ENCODE data around the gene FFAR4. TPM values are rescaled to one million over a fixed set of nuclear protein-coding genes. Genes with fewer than 3 reads are reported as not detected.

The FFAR4 gene
- total RNA-seq, 1 donor from 2014 or later, result not detected

DNA sequence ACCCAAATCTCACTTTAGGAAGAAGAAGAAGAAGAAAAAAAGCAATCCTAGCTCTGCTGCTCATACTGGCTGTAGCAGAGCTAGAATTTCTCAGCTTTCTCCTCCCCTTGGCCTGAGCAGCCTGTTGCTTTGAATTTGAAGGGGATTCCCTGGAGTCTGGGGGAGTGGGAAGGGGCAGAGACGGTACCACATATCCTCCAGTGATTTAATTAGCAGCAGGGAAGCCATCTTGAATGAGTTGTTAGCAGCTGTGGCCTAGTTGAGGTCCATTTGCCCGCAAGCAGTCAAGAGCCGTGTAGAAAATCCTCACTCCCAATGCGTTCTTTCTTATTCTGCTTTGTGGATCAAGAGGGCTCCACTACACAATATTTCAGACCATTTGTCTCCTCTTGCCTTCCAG lies 62.4 kb downstream of the FFAR4 start:
- Mint-ChIP-seq H3K27ac (ENCODE audit: unreplicated experiment) (no peak overlapping the region), H3K4me1 (ENCODE audit: low read depth, unreplicated experiment) (peaks cover 18% of the 10 kb centered on the region), H3K9me3 (ENCODE audit: unreplicated experiment) (no peaks in the 10 kb centered on the region), H3K4me3 (ENCODE audit: unreplicated experiment) (no peak overlapping the region), H3K36me3 (ENCODE audit: unreplicated experiment) (no peaks in the 10 kb centered on the region), H3K27me3 (ENCODE audit: unreplicated experiment) (no peaks in the 10 kb centered on the region)
- TF ChIP-seq, protein P1, sequence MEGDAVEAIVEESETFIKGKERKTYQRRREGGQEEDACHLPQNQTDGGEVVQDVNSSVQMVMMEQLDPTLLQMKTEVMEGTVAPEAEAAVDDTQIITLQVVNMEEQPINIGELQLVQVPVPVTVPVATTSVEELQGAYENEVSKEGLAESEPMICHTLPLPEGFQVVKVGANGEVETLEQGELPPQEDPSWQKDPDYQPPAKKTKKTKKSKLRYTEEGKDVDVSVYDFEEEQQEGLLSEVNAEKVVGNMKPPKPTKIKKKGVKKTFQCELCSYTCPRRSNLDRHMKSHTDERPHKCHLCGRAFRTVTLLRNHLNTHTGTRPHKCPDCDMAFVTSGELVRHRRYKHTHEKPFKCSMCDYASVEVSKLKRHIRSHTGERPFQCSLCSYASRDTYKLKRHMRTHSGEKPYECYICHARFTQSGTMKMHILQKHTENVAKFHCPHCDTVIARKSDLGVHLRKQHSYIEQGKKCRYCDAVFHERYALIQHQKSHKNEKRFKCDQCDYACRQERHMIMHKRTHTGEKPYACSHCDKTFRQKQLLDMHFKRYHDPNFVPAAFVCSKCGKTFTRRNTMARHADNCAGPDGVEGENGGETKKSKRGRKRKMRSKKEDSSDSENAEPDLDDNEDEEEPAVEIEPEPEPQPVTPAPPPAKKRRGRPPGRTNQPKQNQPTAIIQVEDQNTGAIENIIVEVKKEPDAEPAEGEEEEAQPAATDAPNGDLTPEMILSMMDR (IDR thresholded peaks at IDR 0.05; ENCODE audit: partially characterized antibody, unreplicated experiment), result no peak
- DNase-seq, result no peak

DNA sequence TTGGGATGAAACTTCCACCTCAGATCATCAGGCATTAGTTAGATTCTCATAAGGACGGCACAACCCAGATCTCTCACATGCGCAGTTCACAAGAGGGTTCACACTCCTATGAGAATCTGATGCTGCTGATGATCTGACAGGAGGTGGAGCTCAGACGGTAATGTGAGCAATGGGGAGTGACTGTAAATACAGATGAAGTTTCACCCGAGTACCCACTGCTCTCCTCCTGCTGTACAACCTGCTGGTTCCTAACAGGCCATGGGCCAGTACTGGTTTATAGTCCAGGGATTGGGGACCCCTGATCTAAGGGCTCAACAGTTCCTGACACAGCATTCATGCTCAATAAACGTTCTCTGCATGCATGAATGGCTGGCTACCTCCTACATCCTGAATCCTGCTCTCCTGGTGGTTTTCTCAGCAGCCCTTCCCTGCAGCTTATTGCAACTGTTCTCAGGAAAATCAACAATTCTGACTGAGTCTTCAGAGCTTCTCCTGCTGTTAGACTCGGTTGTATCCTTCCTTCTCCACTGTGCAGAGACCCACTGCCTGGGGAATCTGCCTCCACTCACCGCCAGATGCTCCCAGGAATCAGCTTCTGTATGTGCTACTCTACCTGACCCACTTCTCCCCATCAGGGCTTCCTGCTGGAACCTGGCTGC lies 63.3 kb downstream of the FFAR4 start:
- TF ChIP-seq, protein P1 (IDR thresholded peaks at IDR 0.05; ENCODE audit: partially characterized antibody, unreplicated experiment), result no peak
- Mint-ChIP-seq H3K36me3 (ENCODE audit: unreplicated experiment) (no peaks in the 10 kb centered on the region), H3K4me1 (ENCODE audit: low read depth, unreplicated experiment) (peaks cover 18% of the 10 kb centered on the region), H3K27me3 (ENCODE audit: unreplicated experiment) (no peaks in the 10 kb centered on the region), H3K27ac (ENCODE audit: unreplicated experiment) (no peak overlapping the region), H3K4me3 (ENCODE audit: unreplicated experiment) (peak overlapping the region; percentile 2), H3K9me3 (ENCODE audit: unreplicated experiment) (no peaks in the 10 kb centered on the region)
- no peak for DNase-seq

DNA sequence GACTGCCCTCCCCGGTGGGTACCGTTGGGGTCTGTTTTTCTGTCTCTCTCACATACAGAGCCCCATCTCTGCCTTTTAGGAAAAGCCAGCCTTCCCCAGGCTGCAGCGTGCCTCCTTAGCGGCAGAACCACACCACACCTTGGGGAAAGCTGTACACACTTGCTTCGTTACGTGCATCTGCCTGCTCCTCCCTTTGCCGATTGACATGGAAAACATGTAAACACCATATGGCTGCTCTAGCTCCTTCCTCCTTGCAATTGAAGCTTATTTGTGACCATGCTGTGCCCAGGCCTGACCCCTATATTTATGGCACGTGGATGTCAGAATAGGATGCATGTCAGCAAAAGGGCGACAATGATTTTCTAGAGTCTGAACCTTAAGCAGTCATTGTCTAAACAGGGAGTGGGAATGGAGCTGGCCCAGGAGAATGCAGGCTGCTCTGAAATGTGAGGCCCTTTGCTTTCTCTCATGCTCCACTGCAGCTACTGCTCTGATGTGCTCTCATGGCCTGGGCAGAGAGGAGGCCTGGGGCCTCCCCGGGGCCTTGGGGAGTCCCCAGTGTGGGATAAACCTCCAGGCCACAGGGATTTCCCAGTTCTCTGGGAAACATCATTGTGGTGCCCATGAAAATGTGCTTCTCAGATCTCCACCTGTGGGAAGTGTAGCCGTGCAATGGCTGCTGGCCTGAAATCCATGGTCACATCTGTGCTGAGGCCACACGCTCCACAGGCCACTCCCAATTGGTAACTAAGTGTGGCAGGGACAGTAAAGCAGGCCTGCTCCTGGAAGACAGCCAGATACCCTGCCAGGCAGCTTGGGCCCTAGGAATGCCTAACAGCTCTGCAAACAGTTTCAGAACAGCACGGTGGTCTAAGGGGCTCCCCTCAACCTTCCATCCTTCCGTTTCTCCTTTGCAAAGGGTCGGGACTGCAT lies 64.4 kb downstream of the FFAR4 start:
- no peak for DNase-seq
- Mint-ChIP-seq H3K4me3 (ENCODE audit: unreplicated experiment) (no peak overlapping the region), H3K9me3 (ENCODE audit: unreplicated experiment) (no peaks in the 10 kb centered on the region), H3K27me3 (ENCODE audit: unreplicated experiment) (no peaks in the 10 kb centered on the region), H3K36me3 (ENCODE audit: unreplicated experiment) (no peaks in the 10 kb centered on the region), H3K27ac (ENCODE audit: unreplicated experiment) (peak overlapping the region; percentile 70), H3K4me1 (ENCODE audit: low read depth, unreplicated experiment) (peaks cover 18% of the 10 kb centered on the region)
- TF ChIP-seq, protein P1 (IDR thresholded peaks at IDR 0.05; ENCODE audit: partially characterized antibody, unreplicated experiment), result no peak

Other genes with a start within 250 kb of the FFAR4 start
- gene MYOF, start 84.3 kb upstream of the FFAR4 start, total RNA-seq (ENCODE audit: unreplicated experiment), result 0.42 TPM
- 6.0 TPM for gene CEP55, start 70.1 kb upstream of the FFAR4 start, total RNA-seq (ENCODE audit: unreplicated experiment)
- gene RBP4, start 34.6 kb downstream of the FFAR4 start, total RNA-seq (ENCODE audit: unreplicated experiment), result not detected
- gene PDE6C, start 45.9 kb downstream of the FFAR4 start, total RNA-seq (ENCODE audit: unreplicated experiment), result not detected
- 17.7 TPM for gene FRA10AC1, start 135.9 kb downstream of the FFAR4 start, total RNA-seq (ENCODE audit: unreplicated experiment)
- 174 TPM for gene LGI1, start 191.3 kb downstream of the FFAR4 start, total RNA-seq (ENCODE audit: unreplicated experiment)